Colonic mucosa (tissue), 4 donors: ENCODE measurements around the gene HRAS. TPM values are rescaled to one million over a fixed set of nuclear protein-coding genes. Genes with fewer than 3 reads are reported as not detected.

Source experiments
- DNase-seq: peaks from one replicate; pipeline ENCODE4 v3.0.0-alpha.2; 2020
- H3K27ac ChIP-seq: fragments of 200-600 bp; one replicate; pipeline ENCODE4 v1.8.0; 2021
- H3K27me3 ChIP-seq: fragments of 200-600 bp; one replicate; pipeline ENCODE4 v1.8.0; 2021
- H3K36me3 ChIP-seq: fragments of 200-600 bp; one replicate; pipeline ENCODE4 v1.8.0; 2021
- H3K4me1 ChIP-seq: fragments of 200-600 bp; one replicate; pipeline ENCODE4 v1.8.0; 2021; ENCODE audit warnings: mild to moderate bottlenecking
- H3K4me3 ChIP-seq: fragments of 200-600 bp; one replicate; pipeline ENCODE4 v1.8.0; 2021
- H3K9ac ChIP-seq, 2 donors: one replicate each; pipeline ENCODE4 v1.7.0; 2013; ENCODE audit warnings: control low read depth in 2 of 2, low read depth in 2 of 2, low read length in 2 of 2
- H3K9me3 ChIP-seq: fragments of 200-600 bp; one replicate; pipeline ENCODE4 v1.8.0; 2021
- intact Hi-C: fragments of 100-400 bp; cut with DNase I; formaldehyde crosslinking; loops from one replicate; pipeline ENCODE4 v1.14.1; 2022
- total RNA-seq, 2 donors: library from RNA; stranded (reverse); fragmentation: NEBNext Ultra II Directional in 1 of 2; extraction: Animal tissue kit (Norgen Biotek cat#: 25700) in 1 of 2; gene quantifications; one replicate each; pipeline ENCODE4 v1.2.1, GENCODE V29; 2021
- TF ChIP-seq, protein P1 (sequence below): fragments of 200-600 bp; IDR thresholded peaks from one replicate; pipeline ENCODE4 v1.8.0; 2022; ENCODE audit warnings: antibody characterized with exemption, mild to moderate bottlenecking
- donor health status: healthy.
- donor health status: DM: no; HTN: no; CAD: no.
- donor health status: DM: no; HTN: no; CAD: no.

The HRAS gene
- total RNA-seq, 2 donors from 2014 or later: 38.4 to 67.0 TPM

DNA sequence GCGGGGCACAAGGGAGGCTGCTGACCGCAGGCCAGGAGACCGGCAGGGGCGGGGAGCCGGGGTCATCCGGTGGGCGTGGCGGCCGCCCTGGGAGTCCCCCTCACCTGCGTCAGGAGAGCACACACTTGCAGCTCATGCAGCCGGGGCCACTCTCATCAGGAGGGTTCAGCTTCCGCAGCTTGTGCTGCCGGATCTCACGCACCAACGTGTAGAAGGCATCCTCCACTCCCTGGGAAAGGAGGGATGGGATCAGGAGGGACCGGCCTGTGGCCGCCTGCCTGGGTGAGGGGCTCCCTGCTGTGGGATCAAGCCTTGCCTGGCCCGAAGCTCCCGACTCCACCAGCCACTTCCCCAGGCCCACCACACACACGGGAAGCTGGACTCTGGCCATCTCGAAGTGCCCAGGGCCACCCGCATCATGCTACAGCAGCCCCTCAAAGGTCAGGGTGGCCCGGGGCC lies 2.8 kb downstream of the HRAS start:
- H3K4me3 ChIP-seq: no peak overlapping the region
- no peaks in the 10 kb centered on the region for H3K9me3 ChIP-seq
- no peaks in the 10 kb centered on the region for H3K27me3 ChIP-seq
- H3K4me1 ChIP-seq: peaks cover 6% of the 10 kb centered on the region
- no peak for DNase-seq
- TF ChIP-seq, protein P1, sequence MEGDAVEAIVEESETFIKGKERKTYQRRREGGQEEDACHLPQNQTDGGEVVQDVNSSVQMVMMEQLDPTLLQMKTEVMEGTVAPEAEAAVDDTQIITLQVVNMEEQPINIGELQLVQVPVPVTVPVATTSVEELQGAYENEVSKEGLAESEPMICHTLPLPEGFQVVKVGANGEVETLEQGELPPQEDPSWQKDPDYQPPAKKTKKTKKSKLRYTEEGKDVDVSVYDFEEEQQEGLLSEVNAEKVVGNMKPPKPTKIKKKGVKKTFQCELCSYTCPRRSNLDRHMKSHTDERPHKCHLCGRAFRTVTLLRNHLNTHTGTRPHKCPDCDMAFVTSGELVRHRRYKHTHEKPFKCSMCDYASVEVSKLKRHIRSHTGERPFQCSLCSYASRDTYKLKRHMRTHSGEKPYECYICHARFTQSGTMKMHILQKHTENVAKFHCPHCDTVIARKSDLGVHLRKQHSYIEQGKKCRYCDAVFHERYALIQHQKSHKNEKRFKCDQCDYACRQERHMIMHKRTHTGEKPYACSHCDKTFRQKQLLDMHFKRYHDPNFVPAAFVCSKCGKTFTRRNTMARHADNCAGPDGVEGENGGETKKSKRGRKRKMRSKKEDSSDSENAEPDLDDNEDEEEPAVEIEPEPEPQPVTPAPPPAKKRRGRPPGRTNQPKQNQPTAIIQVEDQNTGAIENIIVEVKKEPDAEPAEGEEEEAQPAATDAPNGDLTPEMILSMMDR: no peak
- H3K36me3 ChIP-seq: peaks cover 8% of the 10 kb centered on the region
- intact Hi-C loops: no loop called here
- no peak overlapping the region for H3K9ac ChIP-seq
- H3K27ac ChIP-seq: no peak overlapping the region

DNA sequence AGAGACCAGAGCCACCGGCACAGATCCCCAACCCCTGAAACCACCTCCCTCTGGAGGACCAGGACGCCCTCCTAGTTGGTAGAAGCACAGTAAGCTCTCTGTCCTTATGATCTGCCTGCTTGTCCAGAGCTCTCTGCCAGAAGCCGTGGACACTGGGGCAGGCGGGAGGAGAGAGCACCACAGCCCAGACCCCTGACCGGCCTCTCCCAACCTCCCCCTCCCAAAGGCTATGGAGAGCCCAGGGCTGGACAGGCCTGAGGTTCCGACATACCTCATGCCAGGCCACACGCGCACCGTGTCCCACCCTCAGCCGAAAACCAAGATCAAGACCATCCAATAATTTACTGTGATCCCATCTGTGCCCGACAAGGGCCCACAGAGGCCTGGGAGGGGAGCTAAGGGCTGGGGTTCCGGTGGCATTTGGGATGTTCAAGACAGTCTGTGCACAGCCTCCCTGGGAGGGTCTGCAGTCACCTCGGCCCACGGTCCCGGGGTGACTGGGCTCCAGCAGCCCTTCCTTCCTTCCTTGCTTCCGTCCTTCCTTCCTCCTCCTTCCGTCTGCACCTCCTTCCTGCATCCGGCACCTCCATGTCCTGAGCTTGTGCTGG lies 3.4 kb downstream of the HRAS start:
- Histone ChIP-seq H3K4me3 (no peak overlapping the region), H3K27me3 (no peaks in the 10 kb centered on the region), H3K9me3 (no peaks in the 10 kb centered on the region), H3K4me1 (peaks cover 5% of the 10 kb centered on the region), H3K27ac (no peak overlapping the region), H3K9ac (no peak overlapping the region), H3K36me3 (peaks cover 8% of the 10 kb centered on the region)
- intact Hi-C loops: no loop called here
- TF ChIP-seq, protein P1: no peak
- DNase-seq: no peak

DNA sequence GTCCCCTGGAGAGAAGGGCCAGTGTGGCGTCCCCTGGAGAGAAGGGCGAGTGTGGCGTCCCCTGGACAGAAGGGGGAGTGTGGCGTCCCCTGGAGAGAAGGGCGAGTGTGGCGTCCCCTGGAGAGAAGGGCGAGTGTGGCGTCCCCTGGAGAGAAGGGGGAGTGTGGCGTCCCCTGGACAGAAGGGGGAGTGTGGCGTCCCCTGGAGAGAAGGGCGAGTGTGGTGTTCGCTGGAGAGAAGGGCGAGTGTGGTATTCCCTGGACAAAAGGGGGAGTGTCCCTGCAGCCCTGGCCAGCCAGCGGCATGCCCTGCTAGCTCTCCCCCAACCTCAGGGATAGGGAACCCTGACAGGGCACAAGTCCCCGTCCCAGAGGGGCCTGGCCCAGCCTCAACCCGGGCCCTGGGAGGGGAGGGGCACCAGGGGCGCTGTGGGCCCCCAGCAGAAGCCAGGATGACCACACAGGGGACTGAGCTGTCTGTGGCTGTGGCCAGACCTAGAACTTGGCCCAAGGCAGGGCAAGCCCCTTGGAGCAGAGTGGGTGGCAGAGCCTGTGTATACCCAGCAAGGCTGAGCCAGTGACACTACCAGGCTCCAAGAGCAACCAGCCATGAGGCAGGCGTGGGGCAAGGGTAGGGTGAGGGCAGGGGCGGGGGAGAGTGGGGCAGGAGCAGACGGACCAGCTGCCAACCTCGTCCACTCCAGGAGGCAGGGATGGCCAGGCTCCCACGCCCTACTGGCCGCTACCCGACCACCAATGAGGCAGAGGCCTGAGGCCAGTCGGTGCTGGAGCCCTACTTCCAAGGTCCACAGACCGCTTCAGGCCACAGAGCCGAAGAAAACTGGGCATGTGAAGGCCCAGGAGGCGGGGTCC lies 4.2 kb downstream of the HRAS start:
- intact Hi-C loops: no loop called here
- peaks cover 8% of the 10 kb centered on the region for H3K36me3 ChIP-seq

DNA sequence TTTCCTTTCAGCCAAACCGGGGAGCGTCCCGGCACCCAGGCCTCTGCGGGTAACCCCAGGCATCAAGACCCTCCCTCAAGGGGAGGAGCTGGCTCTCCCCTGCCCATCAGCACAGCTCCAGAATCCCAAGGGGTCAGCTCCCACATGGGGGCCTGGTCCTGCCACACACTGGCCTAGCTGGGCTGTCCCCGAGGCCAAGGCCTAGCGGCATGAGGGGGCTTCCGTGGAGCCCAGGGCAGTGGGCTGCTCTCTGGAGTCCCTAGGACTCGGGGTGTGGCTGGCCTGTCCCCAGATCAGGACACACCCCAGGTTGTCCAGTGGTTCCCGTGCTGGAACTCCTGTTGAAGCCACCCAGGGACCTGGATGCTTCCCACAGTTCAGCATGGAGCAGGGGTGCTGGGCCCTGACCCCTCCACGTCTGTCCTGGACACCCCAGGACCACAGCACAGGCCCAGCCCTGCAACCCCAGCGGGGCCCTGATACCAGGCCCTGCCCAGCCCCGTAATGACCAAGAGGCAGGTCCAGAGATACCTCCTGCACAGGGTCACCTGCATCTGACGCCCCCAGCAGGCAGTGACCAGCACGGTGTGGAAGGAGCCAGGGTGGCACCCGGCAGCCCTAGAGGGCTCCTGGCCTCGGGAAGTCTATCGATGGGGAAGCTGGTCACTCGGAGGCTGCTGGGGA lies 5.5 kb downstream of the HRAS start:
- Histone ChIP-seq H3K4me3 (no peak overlapping the region), H3K9me3 (no peaks in the 10 kb centered on the region), H3K27ac (no peak overlapping the region), H3K36me3 (peaks cover 8% of the 10 kb centered on the region), H3K4me1 (peaks cover 5% of the 10 kb centered on the region), H3K9ac (no peak overlapping the region), H3K27me3 (no peaks in the 10 kb centered on the region)
- no peak for DNase-seq
- intact Hi-C loops: no loop called here
- TF ChIP-seq, protein P1: no peak

More for the DNA sequence above, 4.2 kb downstream of the HRAS start:
- Histone ChIP-seq H3K9me3 (no peaks in the 10 kb centered on the region), H3K27ac (no peak overlapping the region), H3K4me3 (no peak overlapping the region), H3K27me3 (no peaks in the 10 kb centered on the region), H3K9ac (no peak overlapping the region), H3K4me1 (peaks cover 5% of the 10 kb centered on the region)
- no peak for DNase-seq
- TF ChIP-seq, protein P1: no peak
